Loucy (cell line): ENCODE data around the gene ADPRM.

Source experiments
- H2AFZ ChIP-seq: fragments of 200-600 bp; sonication (generic); 2 replicates; pipeline ENCODE4 v1.6.0; 2016; ENCODE audit warnings: antibody characterized with exemption, mild to moderate bottlenecking, low read length, moderate library complexity
- H3F3A ChIP-seq: fragments of 200-600 bp; 2 replicates; pipeline ENCODE4 v1.6.0; 2016; ENCODE audit warnings: antibody characterized with exemption, low read depth, mild to moderate bottlenecking
- H3K27me3 ChIP-seq: fragments of 200-600 bp; sonication (generic); 2 replicates; pipeline ENCODE4 v1.6.1; 2014; ENCODE audit warnings: low read length, mild to moderate bottlenecking; ENCODE audit not compliant: insufficient read depth, poor library complexity, severe bottlenecking
- H3K36me3 ChIP-seq: fragments of 200-600 bp; sonication (generic); 2 replicates; pipeline ENCODE4 v1.6.1; 2016; ENCODE audit warnings: low read length; ENCODE audit not compliant: insufficient read depth
- H3K4me1 ChIP-seq: fragments of 200-600 bp; sonication (generic); 2 replicates; pipeline ENCODE4 v1.5.1; 2014; ENCODE audit warnings: low read length, mild to moderate bottlenecking; ENCODE audit not compliant: insufficient read depth, poor library complexity, severe bottlenecking
- H3K4me2 ChIP-seq: fragments of 200-600 bp; sonication (generic); 2 replicates; pipeline ENCODE4 v1.6.0; 2014; ENCODE audit warnings: antibody characterized with exemption, low read length, low read depth, mild to moderate bottlenecking; ENCODE audit not compliant: poor library complexity, severe bottlenecking
- H3K4me3 ChIP-seq: fragments of 200-600 bp; sonication (generic); 2 replicates; pipeline ENCODE4 v1.5.1; 2014; ENCODE audit warnings: low read length, mild to moderate bottlenecking, mixed read lengths; ENCODE audit not compliant: poor library complexity, severe bottlenecking
- H3K79me2 ChIP-seq: fragments of 200-600 bp; sonication (generic); 2 replicates; pipeline ENCODE4 v1.6.1; 2014; ENCODE audit warnings: low read length; ENCODE audit not compliant: insufficient read depth
- H3K9ac ChIP-seq: fragments of 200-600 bp; sonication (generic); 2 replicates; pipeline ENCODE4 v1.6.0; 2014; ENCODE audit warnings: mild to moderate bottlenecking, low read depth, low read length, moderate library complexity; ENCODE audit not compliant: poor library complexity, severe bottlenecking
- H3K9me2 ChIP-seq: fragments of 200-600 bp; sonication (generic); replicated peaks from 2 replicates; pipeline ENCODE4 v1.6.1; 2016; ENCODE audit warnings: low read depth, low read length, mixed read lengths
- H3K9me3 ChIP-seq: fragments of 200-600 bp; sonication (generic); 2 replicates; pipeline ENCODE4 v1.6.1; 2014; ENCODE audit warnings: mild to moderate bottlenecking, antibody characterized with exemption, low read length, low read depth; ENCODE audit not compliant: insufficient read depth
- H4K20me1 ChIP-seq: fragments of 200-600 bp; sonication (generic); 2 replicates; pipeline ENCODE4 v1.6.0; 2014; ENCODE audit warnings: antibody characterized with exemption, low read length, mild to moderate bottlenecking; ENCODE audit not compliant: insufficient read depth, poor library complexity, severe bottlenecking
- EZH2phosphoT487 ChIP-seq: fragments of 200-600 bp; IDR thresholded peaks from 2 replicates; pipeline ENCODE4 v1.6.1; 2018; ENCODE audit warnings: antibody characterized with exemption, mild to moderate bottlenecking, moderate library complexity, borderline replicate concordance
- TF ChIP-seq, protein P1 (sequence below): fragments of 200-600 bp; sonication (generic); conservative IDR thresholded peaks from 2 replicates; pipeline ENCODE4 v1.5.1; 2014; ENCODE audit warnings: mild to moderate bottlenecking, antibody characterized with exemption, low read length

The ADPRM gene

DNA sequence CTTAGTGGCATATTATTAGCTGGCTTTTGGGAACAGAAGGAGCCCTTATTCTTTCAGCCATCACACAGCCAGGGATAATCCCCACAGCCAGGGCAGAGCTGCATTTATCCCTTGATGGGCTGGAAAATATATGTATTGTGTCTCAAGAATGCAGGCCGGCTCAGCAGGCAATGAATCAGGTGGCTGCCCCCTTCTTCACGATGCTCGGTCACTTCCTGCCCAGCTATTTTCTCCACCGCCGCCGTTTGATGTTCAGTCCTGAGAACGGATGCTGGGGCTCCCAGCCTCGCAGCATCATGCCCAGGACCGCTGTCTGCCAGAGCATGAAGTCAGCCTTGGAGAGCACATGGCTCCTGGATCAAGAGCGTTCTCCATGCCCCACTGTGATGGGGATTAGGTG is 36.0 kb upstream of the ADPRM start:
- Histone ChIP-seq H3K27me3 (no peaks in the 10 kb centered on the region), H3K4me3 (no peak overlapping the region)
- no peak for TF ChIP-seq EZH2phosphoT487

DNA sequence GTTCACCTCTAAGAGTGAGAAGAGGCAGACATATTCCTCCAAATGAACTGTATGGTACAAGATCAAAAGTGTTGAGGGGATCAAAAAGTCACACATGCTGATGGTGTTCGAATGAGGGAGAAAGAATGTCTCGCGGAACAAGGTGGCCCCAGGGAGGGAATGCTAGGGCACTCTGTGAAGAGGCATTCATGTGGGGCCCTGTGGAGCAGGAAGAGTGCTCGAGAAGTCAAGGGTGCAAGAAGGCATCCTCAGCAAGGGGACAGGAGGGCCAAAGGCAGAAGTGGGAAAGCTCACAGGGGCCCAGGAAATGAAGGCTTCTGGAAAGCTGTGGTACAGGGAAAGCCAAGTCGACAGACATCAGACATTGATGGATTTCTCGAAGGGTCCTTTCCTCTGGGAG is 34.2 kb upstream of the ADPRM start:
- Histone ChIP-seq H3K9ac (no peak overlapping the region), H2AFZ (no peak overlapping the region), H3K36me3 (no peaks in the 10 kb centered on the region), H3K4me1 (no peaks in the 10 kb centered on the region), H3K79me2 (no peaks in the 10 kb centered on the region), H4K20me1 (no peaks in the 10 kb centered on the region), H3K4me2 (no peak overlapping the region), H3F3A (no peaks in the 10 kb centered on the region), H3K9me2 (no peaks in the 10 kb centered on the region), H3K27me3 (no peaks in the 10 kb centered on the region), H3K4me3 (no peak overlapping the region), H3K9me3 (no peaks in the 10 kb centered on the region)
- TF ChIP-seq, protein P1, sequence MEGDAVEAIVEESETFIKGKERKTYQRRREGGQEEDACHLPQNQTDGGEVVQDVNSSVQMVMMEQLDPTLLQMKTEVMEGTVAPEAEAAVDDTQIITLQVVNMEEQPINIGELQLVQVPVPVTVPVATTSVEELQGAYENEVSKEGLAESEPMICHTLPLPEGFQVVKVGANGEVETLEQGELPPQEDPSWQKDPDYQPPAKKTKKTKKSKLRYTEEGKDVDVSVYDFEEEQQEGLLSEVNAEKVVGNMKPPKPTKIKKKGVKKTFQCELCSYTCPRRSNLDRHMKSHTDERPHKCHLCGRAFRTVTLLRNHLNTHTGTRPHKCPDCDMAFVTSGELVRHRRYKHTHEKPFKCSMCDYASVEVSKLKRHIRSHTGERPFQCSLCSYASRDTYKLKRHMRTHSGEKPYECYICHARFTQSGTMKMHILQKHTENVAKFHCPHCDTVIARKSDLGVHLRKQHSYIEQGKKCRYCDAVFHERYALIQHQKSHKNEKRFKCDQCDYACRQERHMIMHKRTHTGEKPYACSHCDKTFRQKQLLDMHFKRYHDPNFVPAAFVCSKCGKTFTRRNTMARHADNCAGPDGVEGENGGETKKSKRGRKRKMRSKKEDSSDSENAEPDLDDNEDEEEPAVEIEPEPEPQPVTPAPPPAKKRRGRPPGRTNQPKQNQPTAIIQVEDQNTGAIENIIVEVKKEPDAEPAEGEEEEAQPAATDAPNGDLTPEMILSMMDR: no peak
- no peak for TF ChIP-seq EZH2phosphoT487

More for the DNA sequence above, 36.0 kb upstream of the ADPRM start:
- Histone ChIP-seq H2AFZ (no peak overlapping the region), H3K9ac (no peak overlapping the region), H3F3A (no peaks in the 10 kb centered on the region), H3K79me2 (no peaks in the 10 kb centered on the region), H3K9me3 (no peaks in the 10 kb centered on the region), H3K4me2 (no peak overlapping the region), H3K9me2 (no peaks in the 10 kb centered on the region), H3K4me1 (no peaks in the 10 kb centered on the region), H4K20me1 (no peaks in the 10 kb centered on the region), H3K36me3 (no peaks in the 10 kb centered on the region)

DNA sequence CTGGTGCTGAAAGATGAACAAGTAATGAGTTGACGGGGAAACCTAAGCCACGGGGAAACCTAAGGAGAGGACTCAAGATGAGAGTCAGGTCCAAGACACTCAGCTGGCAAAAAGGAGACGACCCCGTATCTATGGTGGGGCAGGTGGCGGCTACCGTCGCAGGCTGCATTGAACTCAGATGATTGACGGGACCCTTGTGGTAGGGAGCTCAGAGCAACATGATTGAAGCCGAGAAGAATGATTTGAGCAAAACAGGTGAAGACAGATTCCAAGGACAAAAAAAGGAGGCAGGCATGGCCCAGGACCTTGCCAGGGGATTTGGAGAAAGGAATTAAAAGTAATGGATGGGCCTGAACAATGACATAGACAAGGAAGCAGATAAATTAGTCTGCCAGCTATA is 32.8 kb upstream of the ADPRM start:
- H3K27me3 ChIP-seq: no peaks in the 10 kb centered on the region
- H3K4me3 ChIP-seq: no peak overlapping the region
- H3K9ac ChIP-seq: no peak overlapping the region
- no peaks in the 10 kb centered on the region for H3K9me2 ChIP-seq
- no peaks in the 10 kb centered on the region for H3F3A ChIP-seq
- H3K36me3 ChIP-seq: no peaks in the 10 kb centered on the region
- no peaks in the 10 kb centered on the region for H4K20me1 ChIP-seq
- no peaks in the 10 kb centered on the region for H3K9me3 ChIP-seq
- H3K4me1 ChIP-seq: no peaks in the 10 kb centered on the region
- no peaks in the 10 kb centered on the region for H3K79me2 ChIP-seq
- H3K4me2 ChIP-seq: no peak overlapping the region
- TF ChIP-seq, protein P1: no peak
- TF ChIP-seq EZH2phosphoT487: no peak
- no peak overlapping the region for H2AFZ ChIP-seq

DNA sequence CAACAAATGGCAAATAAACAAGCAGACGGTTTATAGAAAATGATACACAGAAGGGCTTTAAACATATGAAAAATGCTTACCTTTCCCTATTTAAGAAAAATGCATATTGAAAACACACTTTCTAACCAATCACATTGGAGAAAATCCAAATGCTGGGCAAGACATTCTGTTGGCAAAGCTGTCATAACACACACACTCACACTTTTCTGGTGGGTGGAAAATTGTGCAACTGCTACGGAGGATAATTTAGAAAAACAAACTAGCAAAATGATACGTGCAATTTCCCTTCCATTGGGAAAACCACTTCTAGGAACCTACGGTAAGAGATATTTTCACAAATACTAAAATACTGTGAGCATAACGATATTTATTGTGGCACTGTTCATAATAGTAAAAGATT is 30.5 kb upstream of the ADPRM start:
- no peak overlapping the region for H2AFZ ChIP-seq

More for the DNA sequence above, 30.5 kb upstream of the ADPRM start:
- Histone ChIP-seq H3K4me2 (no peak overlapping the region), H4K20me1 (no peaks in the 10 kb centered on the region), H3K27me3 (no peaks in the 10 kb centered on the region), H3K4me3 (no peak overlapping the region), H3F3A (no peaks in the 10 kb centered on the region), H3K4me1 (no peaks in the 10 kb centered on the region), H3K9me2 (no peaks in the 10 kb centered on the region), H3K36me3 (no peaks in the 10 kb centered on the region), H3K9me3 (no peaks in the 10 kb centered on the region), H3K9ac (no peak overlapping the region), H3K79me2 (no peaks in the 10 kb centered on the region)
- no peak for TF ChIP-seq EZH2phosphoT487
- TF ChIP-seq, protein P1: no peak
